CD1c-positive myeloid dendritic cell (primary cell): ENCODE measurements around the gene PEPD.
"Not testable (repeated sequence)": the region's sequence is repeated elsewhere in the genome, so short reads cannot be mapped to it uniquely, and the experiment has no call there.

Experiments
- DNase-seq: peaks from one replicate; pipeline ENCODE4 v3.0.0-alpha.2; 2016; ENCODE audit errors: extremely low spot score

The PEPD gene

DNA sequence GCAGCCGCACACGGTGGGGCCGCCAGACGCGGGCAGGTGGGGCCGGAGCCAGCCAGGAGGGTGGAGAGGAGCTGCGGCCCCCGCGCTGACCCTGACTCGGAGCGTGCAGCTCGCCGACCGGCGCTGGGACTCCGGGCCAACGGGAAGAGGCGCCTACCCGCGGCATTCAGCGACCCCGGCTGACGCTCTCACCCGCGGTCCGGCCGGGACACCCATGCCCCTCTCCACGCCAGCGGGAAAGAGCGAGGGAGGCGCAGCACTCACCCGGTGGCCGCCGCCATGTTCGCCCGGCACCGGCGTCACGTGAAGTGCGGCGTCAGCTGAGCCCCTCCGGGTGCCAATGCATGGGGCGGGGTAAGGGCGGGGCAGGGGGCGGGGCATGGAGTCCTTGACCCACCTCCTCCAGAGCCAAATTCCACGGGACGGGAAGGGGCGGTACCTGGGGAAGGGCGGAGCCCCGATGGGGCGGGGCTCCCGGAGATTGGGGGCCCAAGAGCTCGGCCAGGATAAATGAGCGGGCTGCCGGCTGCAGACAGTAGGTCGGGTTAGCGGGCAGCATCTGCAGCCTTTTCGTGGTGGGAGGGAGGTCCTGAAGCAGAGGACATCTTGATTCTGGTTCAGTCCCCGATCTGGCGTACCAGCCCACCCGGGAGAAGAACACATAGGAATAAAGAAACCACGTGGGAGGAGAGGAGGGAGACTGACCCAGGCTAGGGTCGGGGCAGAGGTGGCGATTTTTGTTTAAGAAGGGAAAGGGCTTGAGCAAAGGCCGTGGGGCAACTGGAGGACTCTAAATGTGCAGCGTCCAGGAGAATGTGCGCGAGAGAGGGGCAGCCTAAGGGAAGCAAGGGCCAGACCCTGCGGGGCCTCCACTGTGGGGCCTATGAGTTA, at the start of gene PEPD:
PEPD (minus strand) TSS at position 312 of the 891 bp plus-strand sequence; CDS start at position 281, 31 bp downstream.
- DNase-seq = peak; percentile 93

DNA sequence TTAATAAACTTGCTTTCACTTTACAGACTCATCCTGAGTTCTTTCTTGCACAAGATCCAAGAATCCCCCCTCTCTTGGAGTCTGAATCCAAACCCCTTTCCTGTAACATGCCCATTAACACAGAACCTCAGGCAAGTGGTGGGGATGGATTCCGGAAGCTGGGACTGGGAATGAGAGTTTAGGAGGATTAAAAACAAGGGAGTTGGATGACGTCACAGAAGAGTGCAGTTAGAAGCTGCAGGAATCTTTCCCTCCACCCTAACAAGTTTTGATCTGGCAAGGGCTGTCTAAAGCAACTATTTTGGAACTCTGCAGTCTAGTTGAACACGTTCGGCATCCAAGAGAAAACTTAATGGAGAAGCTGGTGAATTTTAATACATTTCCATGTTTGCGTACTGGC, 48.2 kb upstream of the PEPD start:
- DNase-seq = no peak

DNA sequence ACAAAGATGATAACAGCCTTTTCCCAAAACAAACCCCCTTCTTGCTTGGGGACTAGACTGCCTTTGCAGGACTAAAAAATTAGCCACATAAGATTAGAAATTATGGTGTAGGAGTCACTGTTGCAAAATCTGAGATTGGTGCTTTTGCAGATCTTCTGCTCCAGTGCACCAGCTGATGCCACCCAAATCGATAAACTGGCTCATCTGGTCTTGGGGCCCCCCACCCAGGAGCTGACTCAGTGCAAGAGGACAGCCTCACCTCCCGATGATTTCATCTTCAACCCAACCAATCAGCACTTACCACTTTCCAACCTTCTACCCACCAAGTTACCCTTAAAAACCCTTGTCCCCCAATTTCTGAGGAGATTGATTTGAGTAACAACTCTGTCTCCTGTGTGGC, 47.1 kb upstream of the PEPD start:
- no peak for DNase-seq

DNA sequence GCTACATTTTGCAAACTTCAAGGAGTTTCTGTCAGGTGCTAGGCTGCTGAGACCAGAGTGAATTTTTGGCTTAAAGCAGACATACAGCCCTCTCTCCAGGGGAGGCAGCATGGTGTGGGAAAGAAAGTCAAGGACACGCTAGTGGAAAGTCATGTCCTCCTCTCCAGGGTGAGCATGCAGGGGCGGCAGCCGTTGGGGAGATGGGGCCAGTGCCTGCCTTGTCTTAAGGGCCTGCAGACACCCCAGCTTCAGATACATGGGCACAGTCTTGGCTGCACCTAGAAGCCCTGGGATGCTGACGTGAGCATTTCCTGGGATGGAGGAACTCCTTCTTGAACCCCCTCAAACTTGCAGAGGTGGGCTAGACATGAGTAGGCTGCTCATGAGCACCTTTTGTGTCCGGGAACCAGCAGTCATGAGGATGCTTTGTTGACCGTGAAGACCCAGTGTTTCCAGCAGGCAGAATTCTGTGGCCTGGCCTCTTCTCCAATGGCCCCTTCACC, 43.3 kb upstream of the PEPD start:
- no peak for DNase-seq

DNA sequence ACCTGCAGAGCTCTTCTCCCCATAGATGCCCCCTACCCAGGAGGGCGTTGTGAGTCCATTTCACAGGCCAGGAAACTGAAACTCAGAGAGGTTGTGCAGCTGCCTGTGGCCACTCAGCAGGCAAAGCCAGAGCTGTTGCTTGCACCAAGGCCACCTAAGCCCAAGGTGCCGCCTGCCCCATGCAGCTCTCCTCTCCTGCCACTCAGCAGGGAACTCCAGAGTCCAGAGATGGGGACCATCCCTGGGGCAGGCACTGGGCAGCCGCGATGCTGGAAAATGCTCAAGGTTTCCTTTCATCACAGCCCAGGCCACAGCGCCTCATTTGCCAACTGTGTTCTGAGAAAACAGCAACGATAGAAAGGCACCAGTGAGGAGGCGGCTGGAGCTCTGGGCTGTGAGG, 41.0 kb upstream of the PEPD start:
- no peak for DNase-seq

DNA sequence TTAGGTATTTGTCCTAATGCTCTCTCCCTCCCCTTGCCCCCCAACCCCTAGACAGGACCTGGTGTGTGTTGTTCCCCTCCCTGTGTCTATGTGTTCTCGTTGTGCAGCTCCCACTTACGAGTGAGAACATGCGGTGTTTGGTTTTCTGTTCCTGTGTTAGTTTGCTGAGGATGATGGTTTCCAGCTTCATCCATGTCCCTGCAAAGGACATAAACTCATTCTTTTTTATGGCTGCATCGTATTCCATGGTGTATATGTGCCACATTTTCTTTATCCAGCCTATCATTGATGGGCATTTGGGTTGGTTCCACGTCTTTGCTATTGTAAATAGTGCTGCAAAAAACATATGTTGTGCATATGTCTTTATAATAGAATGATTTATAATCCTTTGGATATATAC, 40.1 kb upstream of the PEPD start:
- DNase-seq = not testable (repeated sequence)

DNA sequence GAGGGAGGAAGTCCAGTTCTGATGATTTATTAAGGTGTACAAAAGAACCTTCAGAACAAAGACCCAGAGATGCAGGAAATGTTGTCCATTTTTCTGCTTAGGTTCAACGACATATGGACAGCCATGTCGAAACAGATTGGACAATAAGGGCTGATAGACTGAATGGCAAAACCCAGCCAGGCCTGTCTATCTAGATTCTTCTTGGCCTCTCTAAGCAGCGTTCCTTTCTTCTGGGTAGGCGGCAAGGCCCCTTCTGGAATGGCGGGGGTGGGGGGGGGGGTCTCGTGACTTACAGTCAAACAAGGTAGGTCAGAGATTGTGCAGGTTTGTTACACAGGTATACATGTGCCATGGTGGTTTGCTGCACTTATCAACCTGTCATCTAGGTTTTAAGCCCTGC, 39.7 kb upstream of the PEPD start:
- DNase-seq = no peak

DNA sequence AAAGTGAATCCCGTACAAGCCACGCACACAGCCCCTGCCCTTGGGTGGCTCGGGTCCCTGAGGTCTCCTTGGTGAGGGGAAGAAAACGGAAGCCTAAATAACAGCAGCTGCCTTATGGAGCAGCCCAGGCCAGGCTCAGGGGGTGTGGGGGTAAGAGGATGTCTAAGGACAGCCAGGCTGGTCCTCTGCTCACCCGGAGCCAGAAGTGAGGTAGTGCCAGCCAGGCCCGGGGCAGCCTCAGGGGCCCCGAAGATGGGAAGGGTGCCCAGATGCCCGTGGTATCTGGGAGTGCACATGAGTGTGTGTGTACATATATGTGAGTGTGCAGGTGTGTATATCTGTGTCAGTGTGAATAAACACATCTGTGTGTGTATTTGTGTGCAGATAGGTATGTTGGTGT, 38.4 kb upstream of the PEPD start:
- DNase-seq = no peak

DNA sequence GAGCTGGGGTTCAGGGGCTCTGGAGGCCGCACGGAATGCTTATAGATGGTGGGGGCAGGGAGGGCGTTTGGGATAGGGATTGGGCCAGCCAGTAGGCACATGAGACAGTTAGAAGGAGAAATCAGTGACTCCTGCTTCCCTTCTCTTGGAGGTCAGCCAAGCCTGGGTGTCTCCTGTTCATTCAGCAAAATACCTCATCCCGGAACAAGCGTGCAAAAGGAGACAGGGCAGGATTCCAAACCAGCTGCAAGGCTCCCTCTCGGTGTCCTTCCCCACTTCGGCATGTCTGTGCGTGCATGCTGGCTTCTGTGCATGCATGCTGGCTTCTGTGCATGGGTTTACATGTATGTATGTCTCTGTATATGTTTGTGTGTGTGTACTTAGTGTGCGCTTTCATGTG, 37.3 kb upstream of the PEPD start:
- no peak for DNase-seq

DNA sequence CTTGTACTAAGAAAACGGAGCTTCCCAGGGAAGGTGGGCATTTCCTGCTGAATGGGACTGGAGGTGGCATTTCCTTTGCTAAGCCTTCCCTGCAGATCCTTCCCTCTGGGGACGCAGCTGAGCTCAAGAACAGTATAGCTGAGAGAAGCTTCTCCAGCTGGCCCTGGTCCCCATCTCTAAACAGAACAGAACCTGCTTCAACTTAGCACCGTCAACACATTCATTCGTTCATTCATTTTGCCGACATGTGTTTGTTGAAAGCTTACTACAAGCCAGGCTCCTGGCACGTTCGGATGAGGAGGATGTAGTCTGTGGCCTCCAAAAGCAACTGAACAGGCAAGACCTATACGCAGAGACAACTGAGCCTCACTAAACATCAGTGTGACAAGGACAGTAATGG, 36.6 kb upstream of the PEPD start:
- DNase-seq = no peak

DNA sequence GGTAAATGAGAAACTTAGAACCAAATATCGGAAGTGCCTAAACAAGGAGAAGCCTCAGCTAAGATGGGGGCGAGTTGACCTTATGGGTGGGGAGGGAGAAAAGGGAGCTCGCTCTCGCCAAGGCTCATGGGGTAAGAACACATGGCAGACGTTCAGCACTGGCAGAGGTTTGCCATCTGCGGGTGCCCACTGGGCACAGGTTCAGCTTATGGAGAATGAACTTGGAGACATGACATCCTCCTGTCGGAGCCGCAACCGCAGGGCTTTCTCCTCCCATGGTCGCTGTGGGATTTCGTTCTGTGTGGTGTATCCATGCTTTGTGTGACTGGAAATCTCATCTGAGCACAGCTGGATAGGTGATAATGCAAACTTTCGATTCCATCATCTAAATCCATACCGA, 36.1 kb upstream of the PEPD start:
- no peak for DNase-seq

DNA sequence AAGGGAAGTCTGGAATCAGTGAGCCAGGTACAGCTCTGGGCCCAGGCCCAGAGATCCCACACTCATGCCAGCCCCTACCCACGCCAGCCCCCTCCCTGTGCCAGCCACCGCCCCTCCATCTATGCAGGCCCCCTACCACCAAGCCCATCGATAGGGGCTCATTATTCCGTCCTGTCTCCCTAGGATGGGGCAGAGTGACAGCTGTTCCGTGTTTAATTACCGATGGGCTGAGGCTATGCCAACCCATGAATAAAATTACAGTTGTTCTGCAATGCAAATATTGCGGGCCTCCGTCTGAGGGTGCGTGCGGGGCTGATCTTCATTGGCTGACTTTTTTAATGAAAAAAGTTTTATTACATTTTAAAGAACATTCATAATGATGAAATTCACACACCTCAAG, 35.6 kb upstream of the PEPD start:
- DNase-seq = no peak

DNA sequence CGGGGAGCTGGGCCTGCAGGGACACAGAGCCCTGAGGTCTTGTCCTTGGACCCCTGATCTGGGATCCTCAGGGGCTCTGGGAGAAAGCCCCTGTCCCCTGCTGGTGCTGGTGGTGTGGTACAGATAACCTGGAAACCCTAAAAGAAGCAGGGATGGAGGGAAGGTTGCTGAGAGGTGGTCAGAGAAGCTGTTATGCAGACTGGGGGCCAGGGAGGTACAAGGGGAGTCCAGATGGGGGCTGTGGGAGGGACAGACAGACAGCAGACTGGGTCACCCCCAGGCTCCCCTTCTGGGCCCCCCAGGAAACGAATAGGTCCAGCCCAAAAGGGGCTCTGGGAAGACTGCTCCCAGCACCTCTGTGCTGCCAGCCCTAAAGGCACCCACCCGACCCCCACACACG, 34.7 kb upstream of the PEPD start:
- no peak for DNase-seq

DNA sequence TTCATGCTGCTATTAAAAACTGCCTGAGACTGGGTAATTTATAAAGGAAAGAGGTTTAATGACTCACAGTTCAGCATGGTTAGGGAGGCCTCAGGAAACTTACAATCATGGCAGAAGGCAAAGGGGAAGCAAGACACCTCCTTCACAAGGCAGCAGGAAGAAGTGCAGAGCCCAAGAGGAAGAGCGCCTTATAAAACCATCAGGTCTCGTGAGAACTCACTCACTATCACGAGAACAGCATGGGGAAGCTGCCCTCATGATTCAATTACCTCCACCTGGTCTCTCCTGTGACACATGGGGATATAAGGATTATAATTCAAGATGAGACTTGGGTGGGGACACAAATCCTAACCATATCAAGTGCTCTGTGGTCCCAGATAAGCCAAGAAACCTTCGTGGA, 34.1 kb upstream of the PEPD start:
- not testable (repeated sequence) for DNase-seq

DNA sequence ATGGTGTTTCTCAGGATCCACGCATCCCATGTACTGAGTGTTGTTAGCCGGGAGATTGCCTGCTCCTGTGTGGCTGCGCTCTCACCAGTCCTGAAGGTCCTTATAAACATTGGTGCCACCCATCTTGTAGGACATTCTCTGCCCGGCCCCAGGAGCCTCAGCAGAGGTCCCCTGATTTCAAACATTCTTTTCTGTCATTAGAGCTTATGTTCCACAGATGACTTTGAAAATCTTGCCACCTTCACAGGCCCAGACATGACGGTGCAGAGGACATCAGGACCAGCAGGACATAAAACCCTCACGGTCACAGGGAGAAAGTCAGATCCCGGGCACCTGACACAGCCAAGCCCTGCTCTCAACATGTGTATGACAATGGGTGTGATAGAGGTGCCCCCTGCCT, 33.2 kb upstream of the PEPD start:
- DNase-seq = no peak

DNA sequence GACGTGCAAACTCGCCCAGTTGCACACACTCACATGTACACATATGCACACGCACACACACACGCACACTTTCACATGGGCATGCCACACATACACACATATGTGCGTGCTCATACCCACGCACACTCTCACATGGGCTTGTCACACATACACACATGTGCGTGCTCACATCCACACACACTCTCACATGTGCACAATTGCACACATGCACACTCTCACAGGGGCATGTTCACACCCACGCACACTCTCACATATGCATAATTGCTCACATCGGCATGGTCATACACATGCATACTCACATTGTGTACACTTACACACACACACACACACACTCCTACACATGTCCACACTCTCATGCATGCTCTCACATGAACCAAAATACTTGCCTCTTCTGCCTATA, 32.8 kb upstream of the PEPD start:
- DNase-seq = no peak

DNA sequence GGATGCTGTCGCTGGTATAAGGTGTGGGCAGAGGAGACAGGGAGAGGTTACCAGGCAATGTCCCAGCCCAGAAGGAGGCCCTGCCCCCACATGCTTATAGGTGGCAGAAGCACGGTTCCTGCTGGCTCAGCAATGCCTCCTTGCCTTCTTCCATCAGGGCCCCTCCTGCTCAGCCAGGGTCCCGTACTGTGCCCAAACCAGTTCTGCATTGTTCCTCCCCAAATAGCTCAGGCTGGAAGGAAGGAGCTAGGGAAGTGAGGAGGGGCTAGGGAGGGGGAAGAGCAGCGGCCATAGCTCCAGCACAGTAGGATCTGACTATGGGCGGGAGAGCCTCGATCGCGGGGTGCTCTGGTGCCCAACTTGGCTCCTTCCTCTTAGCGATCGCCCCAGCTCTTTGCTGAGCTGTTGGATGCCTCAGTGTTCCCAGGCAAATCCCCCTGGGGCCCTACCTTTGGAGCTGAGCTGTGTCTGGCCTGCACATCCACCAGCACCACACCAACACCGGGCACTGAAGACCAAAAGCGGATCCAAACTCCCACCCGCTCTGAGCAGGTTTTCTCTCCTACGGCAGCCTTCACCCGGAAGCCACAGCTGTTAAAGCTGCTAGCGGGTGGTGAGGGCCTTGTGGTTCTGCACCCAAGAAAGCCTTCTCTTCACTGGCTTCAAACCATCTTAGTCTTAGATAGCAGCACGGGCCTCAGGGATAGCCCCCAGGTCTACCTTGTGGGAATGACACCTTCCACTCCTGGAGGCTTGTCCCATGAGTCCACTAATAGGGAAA, 32.1 kb upstream of the PEPD start:
- DNase-seq = no peak

DNA sequence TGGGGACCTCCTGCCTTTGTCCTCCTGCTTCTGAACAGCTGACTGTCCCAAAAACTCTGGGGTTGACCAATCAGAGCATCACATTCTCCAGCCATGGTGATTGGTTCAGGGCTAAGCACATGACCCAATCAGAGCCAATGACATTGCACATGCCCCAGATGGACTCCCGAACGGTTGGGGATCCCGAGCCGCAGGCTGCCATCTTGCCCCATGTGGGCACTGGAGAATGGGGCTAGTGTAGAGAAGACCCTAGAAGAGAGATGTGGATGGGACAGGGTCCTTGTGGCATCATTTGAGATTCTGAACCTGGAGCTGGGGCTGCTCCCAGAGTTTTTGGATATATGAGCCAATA, 31.3 kb upstream of the PEPD start:
- no peak for DNase-seq

DNA sequence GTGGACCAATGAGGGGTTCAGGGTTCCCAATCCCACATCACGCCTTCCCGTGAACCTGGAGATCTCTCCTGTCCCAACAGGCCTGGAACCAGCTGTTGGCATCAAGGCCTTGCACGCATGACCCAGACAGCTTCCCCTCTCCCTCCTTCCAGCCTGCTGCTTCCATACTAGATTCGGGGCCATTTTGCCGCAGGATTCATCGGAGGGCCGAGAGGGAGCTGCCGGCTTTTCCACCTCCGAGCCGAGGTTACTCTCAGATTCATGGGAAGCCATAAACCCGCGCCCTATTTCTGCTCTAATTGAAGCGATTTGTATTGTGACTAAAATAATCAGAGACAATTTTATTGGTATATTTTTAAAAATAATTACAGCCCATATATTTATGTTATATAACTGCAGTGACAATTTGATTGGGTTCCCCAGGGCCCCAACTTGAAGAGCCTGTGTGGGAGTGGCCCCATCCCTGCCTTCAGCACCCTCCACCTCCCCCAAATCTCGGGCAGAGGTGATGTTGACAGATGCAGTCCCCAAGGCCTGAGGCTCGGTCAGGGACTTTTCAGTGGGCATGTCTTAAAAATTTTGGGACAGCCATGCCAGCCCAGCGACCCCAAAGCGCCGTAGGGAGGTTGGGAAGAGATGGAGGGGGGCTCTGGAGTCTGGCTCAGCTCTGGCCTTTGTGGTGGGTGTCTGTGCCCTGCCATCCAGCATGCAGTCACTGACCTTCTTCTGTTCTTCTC, 30.8 kb upstream of the PEPD start:
- DNase-seq = no peak

DNA sequence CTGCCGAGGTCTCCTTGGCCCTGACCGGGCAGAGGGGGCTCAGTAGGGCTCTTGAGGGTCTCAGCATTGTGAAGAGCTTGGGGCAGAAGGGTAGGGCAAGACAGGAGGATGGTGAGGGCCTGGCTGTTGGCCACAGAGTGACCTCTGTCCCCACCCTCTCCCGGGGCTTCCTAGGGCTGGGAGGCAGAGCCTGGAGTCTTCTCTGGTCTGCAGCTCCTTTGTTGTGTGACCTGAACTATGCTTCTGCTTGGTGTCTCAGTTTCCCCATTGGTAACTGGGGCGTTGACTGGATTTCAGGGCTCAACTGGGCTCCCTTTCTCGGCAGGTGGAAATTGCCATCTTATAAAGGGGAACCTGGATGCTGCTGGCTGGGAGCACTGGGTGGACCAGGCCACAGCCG, 30.1 kb upstream of the PEPD start:
- no peak for DNase-seq

DNA sequence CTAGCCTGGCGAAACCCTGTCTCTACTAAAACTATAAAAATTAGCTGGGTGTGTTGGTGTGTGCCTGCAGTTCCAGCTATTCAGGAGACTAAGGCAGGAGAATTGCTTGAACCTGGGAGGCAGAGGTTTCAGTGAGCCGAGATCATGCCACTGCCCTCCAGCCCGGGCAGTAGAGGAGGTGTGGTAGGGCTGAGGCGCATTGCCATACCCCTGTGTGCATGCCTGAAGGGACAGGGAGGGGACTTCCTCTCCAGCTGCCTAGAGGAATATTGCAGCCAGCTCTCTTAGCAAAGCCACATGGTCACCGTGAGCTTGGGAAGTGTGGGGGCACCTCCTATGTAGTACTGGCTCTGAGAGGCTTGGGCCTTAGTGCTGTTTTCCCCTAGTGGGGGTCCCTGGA, 29.2 kb upstream of the PEPD start:
- no peak for DNase-seq

DNA sequence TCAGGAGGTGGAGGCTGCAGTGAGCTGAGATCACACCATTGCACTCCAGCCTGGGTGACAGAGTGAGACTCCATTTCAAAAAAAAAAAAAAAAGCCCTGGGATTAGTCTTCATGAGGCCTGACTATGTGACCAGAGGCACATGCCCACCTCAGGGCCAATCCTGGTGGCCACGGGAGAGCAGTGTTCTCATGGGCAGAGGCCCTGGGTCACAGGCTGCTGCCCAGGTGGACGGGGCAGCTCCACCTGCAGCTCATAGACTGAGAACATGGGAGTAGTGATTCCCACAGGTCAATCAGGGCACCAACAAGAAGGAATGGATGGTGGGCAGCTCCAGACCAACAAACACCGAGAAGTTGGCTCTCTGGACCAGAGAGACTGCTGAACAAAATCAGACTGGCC, 26.1 kb upstream of the PEPD start:
- DNase-seq = no peak
